ENCODE measurements around the gene ST14. TPM values are rescaled to one million over a fixed set of nuclear protein-coding genes. Genes with fewer than 3 reads are reported as not detected.

ST14 gene
- total and polyA plus RNA-seq, 2 donors (not counting 1 experiment from before 2014, with no cell fraction given) = under 0.01 TPM; not detected in 1

DNA sequence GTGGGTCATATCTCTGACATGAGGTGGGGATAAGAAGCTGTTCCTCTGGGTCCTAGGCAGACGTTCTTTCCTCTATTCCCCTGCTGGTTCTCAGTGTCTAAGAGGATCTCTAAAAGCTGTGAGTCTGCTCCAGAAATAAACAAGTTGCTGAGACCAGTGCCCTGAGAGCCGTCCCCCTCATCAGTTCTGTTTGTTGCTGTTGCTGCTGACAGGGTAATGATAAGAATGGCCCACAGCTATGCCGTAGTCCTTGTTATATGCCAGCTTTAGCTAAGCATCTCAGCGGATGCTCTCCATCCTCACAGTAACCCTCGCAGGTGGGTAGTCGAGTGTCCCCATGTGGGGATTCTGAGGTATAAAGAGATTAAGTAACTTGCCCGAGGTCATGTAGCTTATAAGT is 23.5 kb upstream of the ST14 start:
- H3K27ac ChIP-seq (ENCODE audit: insufficient read depth, low read length) = no peak overlapping the region
- no peak for TF ChIP-seq EZH2 (IDR thresholded peaks at IDR 0.05; ENCODE audit: low read length, missing control alignments)
- TF ChIP-seq, protein P1, sequence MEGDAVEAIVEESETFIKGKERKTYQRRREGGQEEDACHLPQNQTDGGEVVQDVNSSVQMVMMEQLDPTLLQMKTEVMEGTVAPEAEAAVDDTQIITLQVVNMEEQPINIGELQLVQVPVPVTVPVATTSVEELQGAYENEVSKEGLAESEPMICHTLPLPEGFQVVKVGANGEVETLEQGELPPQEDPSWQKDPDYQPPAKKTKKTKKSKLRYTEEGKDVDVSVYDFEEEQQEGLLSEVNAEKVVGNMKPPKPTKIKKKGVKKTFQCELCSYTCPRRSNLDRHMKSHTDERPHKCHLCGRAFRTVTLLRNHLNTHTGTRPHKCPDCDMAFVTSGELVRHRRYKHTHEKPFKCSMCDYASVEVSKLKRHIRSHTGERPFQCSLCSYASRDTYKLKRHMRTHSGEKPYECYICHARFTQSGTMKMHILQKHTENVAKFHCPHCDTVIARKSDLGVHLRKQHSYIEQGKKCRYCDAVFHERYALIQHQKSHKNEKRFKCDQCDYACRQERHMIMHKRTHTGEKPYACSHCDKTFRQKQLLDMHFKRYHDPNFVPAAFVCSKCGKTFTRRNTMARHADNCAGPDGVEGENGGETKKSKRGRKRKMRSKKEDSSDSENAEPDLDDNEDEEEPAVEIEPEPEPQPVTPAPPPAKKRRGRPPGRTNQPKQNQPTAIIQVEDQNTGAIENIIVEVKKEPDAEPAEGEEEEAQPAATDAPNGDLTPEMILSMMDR (conservative IDR thresholded peaks at IDR 0.05 in 1 of 2, IDR thresholded peaks at IDR 0.05 in 1 of 2; ENCODE audit: low read depth in 1 of 2, low read length in 2 of 2) = no peak
- no peaks in the 10 kb centered on the region for H3K79me2 ChIP-seq (ENCODE audit: control insufficient read depth, insufficient read depth, low read length)
- DNase-seq (ENCODE audit: low read depth in 2 of 2) = no peak
- no peak overlapping the region for H2AFZ ChIP-seq (ENCODE audit: low read length)
- no peaks in the 10 kb centered on the region for H3K9me3 ChIP-seq (ENCODE audit: control insufficient read depth, insufficient read depth, low read depth, low read length)
- H3K4me2 ChIP-seq (ENCODE audit: extremely low read depth, insufficient read depth, low read length) = no peak overlapping the region
- no peak overlapping the region for H3K9ac ChIP-seq (ENCODE audit: insufficient read depth, low read length)
- no peaks in the 10 kb centered on the region for H3K27me3 ChIP-seq (ENCODE audit: control insufficient read depth, insufficient read depth, low read length)
- H4K20me1 ChIP-seq (ENCODE audit: control insufficient read depth, extremely low read depth, insufficient read depth, low read length) = no peaks in the 10 kb centered on the region
- H3K4me1 ChIP-seq (ENCODE audit: control insufficient read depth, extremely low read depth, insufficient read depth, low read length) = no peaks in the 10 kb centered on the region
- H3K36me3 ChIP-seq (ENCODE audit: control insufficient read depth, insufficient read depth, low read length) = peaks cover 6% of the 10 kb centered on the region
- H3K4me3 ChIP-seq (replicated peaks in 1 of 4; ENCODE audit: control extremely low read depth in 1 of 4, insufficient read depth in 1 of 4, low read depth in 3 of 4, low read length in 4 of 4) = no peak overlapping the region

DNA sequence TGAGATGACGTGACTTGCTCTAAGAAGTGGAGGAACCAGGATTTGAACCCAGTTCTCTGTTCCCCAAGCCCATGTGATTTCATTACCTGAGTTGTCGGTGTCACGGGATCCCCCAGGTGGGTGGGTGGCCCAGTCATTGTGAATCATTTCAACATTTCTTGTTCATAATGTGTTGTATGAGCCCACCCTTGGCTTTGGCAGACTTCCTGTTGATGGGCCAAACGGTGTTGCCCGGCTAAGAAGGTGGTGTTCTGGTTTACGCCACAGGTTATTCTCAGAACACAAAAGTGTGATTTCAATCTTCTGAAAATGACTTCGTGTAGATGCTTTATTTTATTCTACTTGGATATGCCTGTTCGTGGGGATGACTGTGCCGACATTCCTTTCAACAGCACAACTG is 21.6 kb upstream of the ST14 start:
- Histone ChIP-seq H3K27me3 (ENCODE audit: control insufficient read depth, insufficient read depth, low read length) (no peaks in the 10 kb centered on the region), H3K4me2 (ENCODE audit: extremely low read depth, insufficient read depth, low read length) (no peak overlapping the region), H3K36me3 (ENCODE audit: control insufficient read depth, insufficient read depth, low read length) (peaks cover 10% of the 10 kb centered on the region), H3K9ac (ENCODE audit: insufficient read depth, low read length) (no peak overlapping the region), H3K4me1 (ENCODE audit: control insufficient read depth, extremely low read depth, insufficient read depth, low read length) (no peaks in the 10 kb centered on the region), H2AFZ (ENCODE audit: low read length) (no peak overlapping the region), H3K9me3 (ENCODE audit: control insufficient read depth, insufficient read depth, low read depth, low read length) (no peaks in the 10 kb centered on the region), H4K20me1 (ENCODE audit: control insufficient read depth, extremely low read depth, insufficient read depth, low read length) (no peaks in the 10 kb centered on the region), H3K4me3 (replicated peaks in 1 of 4; ENCODE audit: control extremely low read depth in 1 of 4, insufficient read depth in 1 of 4, low read depth in 3 of 4, low read length in 4 of 4) (no peak overlapping the region), H3K27ac (ENCODE audit: insufficient read depth, low read length) (no peak overlapping the region), H3K79me2 (ENCODE audit: control insufficient read depth, insufficient read depth, low read length) (no peaks in the 10 kb centered on the region)
- DNase-seq (ENCODE audit: low read depth in 2 of 2) = no peak
- TF ChIP-seq, protein P1 (conservative IDR thresholded peaks at IDR 0.05 in 1 of 2, IDR thresholded peaks at IDR 0.05 in 1 of 2; ENCODE audit: low read depth in 1 of 2, low read length in 2 of 2) = no peak
- TF ChIP-seq EZH2 (IDR thresholded peaks at IDR 0.05; ENCODE audit: low read length, missing control alignments) = no peak

DNA sequence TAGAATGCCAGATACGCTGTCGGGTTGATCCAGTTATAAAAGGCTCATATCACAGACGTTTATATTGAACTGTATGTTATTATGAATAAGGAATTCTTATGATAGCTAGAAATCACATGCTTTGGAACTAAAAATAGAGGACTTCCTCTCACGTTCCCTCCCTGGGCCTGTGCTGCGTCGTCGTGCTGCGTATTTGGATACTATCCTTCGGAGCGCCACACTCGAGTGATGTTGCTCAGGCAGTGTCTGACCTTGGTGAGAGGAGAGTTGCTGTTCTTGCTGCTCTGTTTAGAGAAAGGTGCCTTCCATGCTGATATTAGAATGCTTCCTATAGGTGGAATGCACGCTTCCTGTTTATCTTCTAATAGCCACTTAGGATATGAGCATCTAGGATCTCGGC is 20.2 kb upstream of the ST14 start:
- no peak for DNase-seq (ENCODE audit: low read depth in 2 of 2)
- peaks cover 15% of the 10 kb centered on the region for H3K36me3 ChIP-seq (ENCODE audit: control insufficient read depth, insufficient read depth, low read length)

More for the DNA sequence above, 20.2 kb upstream of the ST14 start:
- H3K79me2 ChIP-seq (ENCODE audit: control insufficient read depth, insufficient read depth, low read length) = no peaks in the 10 kb centered on the region
- no peak overlapping the region for H3K4me3 ChIP-seq (replicated peaks in 1 of 4; ENCODE audit: control extremely low read depth in 1 of 4, insufficient read depth in 1 of 4, low read depth in 3 of 4, low read length in 4 of 4)
- H3K27me3 ChIP-seq (ENCODE audit: control insufficient read depth, insufficient read depth, low read length) = no peaks in the 10 kb centered on the region
- no peak for TF ChIP-seq EZH2 (IDR thresholded peaks at IDR 0.05; ENCODE audit: low read length, missing control alignments)
- H3K9me3 ChIP-seq (ENCODE audit: control insufficient read depth, insufficient read depth, low read depth, low read length) = no peaks in the 10 kb centered on the region
- no peak overlapping the region for H3K27ac ChIP-seq (ENCODE audit: insufficient read depth, low read length)
- no peak overlapping the region for H2AFZ ChIP-seq (ENCODE audit: low read length)
- H3K4me1 ChIP-seq (ENCODE audit: control insufficient read depth, extremely low read depth, insufficient read depth, low read length) = no peaks in the 10 kb centered on the region
- H3K4me2 ChIP-seq (ENCODE audit: extremely low read depth, insufficient read depth, low read length) = no peak overlapping the region
- no peaks in the 10 kb centered on the region for H4K20me1 ChIP-seq (ENCODE audit: control insufficient read depth, extremely low read depth, insufficient read depth, low read length)
- H3K9ac ChIP-seq (ENCODE audit: insufficient read depth, low read length) = no peak overlapping the region

All from fibroblast of lung (primary cell).